Lower leg skin (tissue), 4 donors: ENCODE data around the gene FAM200B. TPM values are rescaled to one million over a fixed set of nuclear protein-coding genes. Genes with fewer than 3 reads are reported as not detected.

Experiments used
- DNase-seq, 2 donors: peaks; one replicate each; pipeline ENCODE4 v3.0.0-alpha.2; 2019; ENCODE audit warnings: low spot score in 2 of 2
- H3K4me3 ChIP-seq: fragments of 200-600 bp; sonication (generic); 2 replicates; pipeline ENCODE4 v1.5.1; 2017; ENCODE audit warnings: mild to moderate bottlenecking, low read depth; ENCODE audit not compliant: poor library complexity, severe bottlenecking
- CTCF ChIP-seq, 3 donors: fragments of 450-650 bp; IDR thresholded peaks; one replicate each; pipeline ENCODE4 v1.5.1; 2016; ENCODE audit warnings: antibody characterized with exemption in 3 of 3, mild to moderate bottlenecking in 3 of 3, moderate library complexity in 2 of 3
- POLR2A ChIP-seq, 2 donors: fragments of 450-650 bp; IDR thresholded peaks; one replicate each; pipeline ENCODE4 v1.6.1; 2016 to 2017; ENCODE audit warnings: antibody characterized with exemption in 2 of 2, mild to moderate bottlenecking in 1 of 2, moderate library complexity in 1 of 2
- WGBS, 2 donors: methylation state at CpG; one replicate each; pipeline ENCODE4 v1.1.5; 2018; 5-methylcytosine and 5-hydroxymethylcytosine counted together
- intact Hi-C: fragments of 100-400 bp; cut with DNase I; formaldehyde crosslinking; loops from one replicate; pipeline ENCODE4 v1.15.0; 2023; ENCODE audit warnings: low total_unique reads
- total RNA-seq, 4 donors: library from RNA; depleted of rRNA; stranded (reverse); fragments of >200 nt; gene quantifications; one replicate each; pipeline ENCODE4 v1.1.0, GENCODE V29; 2016

The FAM200B gene
- total RNA-seq, 4 donors from 2014 or later = 19.1 to 37.2 (median 28.9) TPM

GRCh38 chr4:15676039-15676438, 5.6 kb upstream of the FAM200B start:
- no peak overlapping the region for H3K4me3 ChIP-seq
- no peak for TF ChIP-seq POLR2A (IDR thresholded peaks at IDR 0.05)
- TF ChIP-seq CTCF (IDR thresholded peaks at IDR 0.05) = no peak
- WGBS, 2 donors = 74 to 84% methylated on average over 1 of the region's 1 CpG
- no peak for DNase-seq
- intact Hi-C loops = loop anchor here (10.0 kb wide), 1 partner anchor 229 kb away; no protein-coding TSS in a partner anchor

- intact Hi-C loops = loop anchor here (10.0 kb wide), 1 partner anchor 228 kb away; no protein-coding TSS in a partner anchor
- WGBS, 2 donors = 94 to 97% methylated on average over 6 of the region's 6 CpGs
- TF ChIP-seq CTCF (IDR thresholded peaks at IDR 0.05) (no peak), POLR2A (IDR thresholded peaks at IDR 0.05) (no peak)
- DNase-seq = no peak
- no peak overlapping the region for H3K4me3 ChIP-seq
Observed at GRCh38 chr4:15676899-15677298, 4.7 kb upstream of the FAM200B start.

- 43 to 65% methylated on average over 2 of the region's 2 CpGs for WGBS, 2 donors
- H3K4me3 ChIP-seq = no peak overlapping the region
- peak in 1 of 2 donors; percentile 45 for DNase-seq
- TF ChIP-seq CTCF (IDR thresholded peaks at IDR 0.05) = no peak
- TF ChIP-seq POLR2A (IDR thresholded peaks at IDR 0.05) = no peak
- intact Hi-C loops = loop anchor here (10.0 kb wide), 1 partner anchor 227 kb away; no protein-coding TSS in a partner anchor
Observed at GRCh38 chr4:15677507-15677988, 4.1 kb upstream of the FAM200B start.

- TF ChIP-seq CTCF (IDR thresholded peaks at IDR 0.05) (no peak), POLR2A (IDR thresholded peaks at IDR 0.05) (no peak)
- DNase-seq = no peak
- peak overlapping the region; percentile 56 for H3K4me3 ChIP-seq
- intact Hi-C loops = no loop called here
- 1 to 2% methylated on average over 14 of the region's 14 CpGs for WGBS, 2 donors
Observed at GRCh38 chr4:15681067-15681371, 608 bp upstream of the FAM200B start.

GRCh38 chr4:15682242-15683142, 865 bp downstream of the FAM200B start:
- no peak for DNase-seq
- intact Hi-C loops = no loop called here
- WGBS, 2 donors = 33 to 35% methylated on average over 6 of the region's 6 CpGs
- TF ChIP-seq CTCF (IDR thresholded peaks at IDR 0.05) (no peak), POLR2A (IDR thresholded peaks at IDR 0.05) (no peak)
- peak overlapping the region; percentile 66 for H3K4me3 ChIP-seq
